Activated T-cell treated with anti-CD3 and anti-CD28 coated beads, Interleukin-2, amount 50 U/mL, for 48 hours (primary cell): ENCODE results near the gene RHOXF2.

Experiments used
- DNase-seq, 2 experiments: peaks; one replicate each; pipeline ENCODE4 v3.0.0-alpha.2; 2020

The RHOXF2 gene

DNA sequence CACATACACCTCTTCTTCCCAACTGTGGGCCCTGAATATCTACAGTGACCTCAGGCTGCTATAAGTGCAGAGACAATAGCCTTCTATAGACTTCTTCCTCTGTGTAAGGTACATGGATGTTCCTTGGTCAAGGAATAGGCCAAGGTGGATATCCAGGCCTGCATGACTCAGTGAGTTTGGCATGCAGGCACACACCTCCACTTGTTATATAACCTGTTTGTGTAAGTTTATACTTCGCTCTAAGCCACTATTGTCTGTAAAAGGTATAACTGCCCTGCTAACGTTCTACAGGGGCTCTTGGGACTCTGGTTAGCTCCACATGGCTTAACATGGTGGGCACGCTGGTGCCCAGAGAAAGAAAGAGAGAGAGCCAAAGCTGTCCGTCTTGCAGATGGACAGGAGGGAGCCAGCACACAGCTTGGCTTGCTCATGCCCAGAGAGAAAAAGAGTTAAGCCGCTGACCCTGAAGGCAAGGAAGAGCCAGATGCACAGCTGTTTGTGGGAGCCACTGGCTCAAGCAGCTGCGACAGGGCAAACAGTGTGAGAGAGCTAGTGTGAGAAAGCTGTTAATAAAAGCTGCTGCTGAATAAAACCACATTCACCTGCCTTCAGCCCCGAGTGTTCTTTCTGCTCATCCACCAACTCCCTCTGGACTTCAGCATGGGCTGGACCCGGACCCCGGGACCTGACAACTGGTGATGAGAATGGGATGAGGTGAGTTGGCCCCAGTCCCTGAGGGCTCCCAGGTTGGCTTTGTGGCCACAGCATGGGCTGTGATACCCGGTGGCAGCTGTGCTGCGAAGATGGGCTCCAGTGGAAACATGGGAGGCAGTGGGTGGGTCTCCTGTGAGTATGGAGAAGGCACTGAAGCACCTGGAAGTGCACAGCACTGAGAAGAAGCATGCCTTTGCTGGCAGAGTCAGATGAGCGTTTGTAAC is 47.7 kb downstream of the RHOXF2 start:
- DNase-seq = no peak

DNA sequence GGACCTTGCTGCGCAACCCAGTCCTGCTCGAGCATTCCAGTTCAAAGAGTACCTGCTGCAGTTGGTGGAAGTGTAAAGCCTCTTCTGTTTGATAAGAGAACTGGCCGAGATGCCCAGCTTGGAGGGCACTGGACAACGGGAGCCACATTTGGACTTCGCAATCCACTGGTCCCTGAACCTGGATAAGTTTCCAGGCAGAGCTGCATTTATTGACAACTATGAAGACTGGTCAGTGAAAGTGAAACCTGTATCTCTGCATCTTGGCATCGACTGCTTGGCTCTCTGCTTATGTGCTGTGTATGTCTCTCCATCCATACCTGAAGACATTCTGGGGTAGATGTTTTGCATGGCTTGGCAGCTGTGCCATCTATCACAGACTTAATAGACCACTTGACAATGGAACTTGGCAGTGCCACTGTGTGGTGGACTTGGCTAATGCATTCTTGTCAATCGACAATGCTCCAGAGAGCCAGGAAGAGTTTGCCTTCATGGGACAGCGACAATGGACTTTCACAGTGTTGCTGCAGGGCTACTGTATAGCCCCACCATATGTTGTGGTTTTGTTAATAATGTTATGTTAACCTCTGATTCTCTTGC is 48.7 kb downstream of the RHOXF2 start:
- DNase-seq = no peak

DNA sequence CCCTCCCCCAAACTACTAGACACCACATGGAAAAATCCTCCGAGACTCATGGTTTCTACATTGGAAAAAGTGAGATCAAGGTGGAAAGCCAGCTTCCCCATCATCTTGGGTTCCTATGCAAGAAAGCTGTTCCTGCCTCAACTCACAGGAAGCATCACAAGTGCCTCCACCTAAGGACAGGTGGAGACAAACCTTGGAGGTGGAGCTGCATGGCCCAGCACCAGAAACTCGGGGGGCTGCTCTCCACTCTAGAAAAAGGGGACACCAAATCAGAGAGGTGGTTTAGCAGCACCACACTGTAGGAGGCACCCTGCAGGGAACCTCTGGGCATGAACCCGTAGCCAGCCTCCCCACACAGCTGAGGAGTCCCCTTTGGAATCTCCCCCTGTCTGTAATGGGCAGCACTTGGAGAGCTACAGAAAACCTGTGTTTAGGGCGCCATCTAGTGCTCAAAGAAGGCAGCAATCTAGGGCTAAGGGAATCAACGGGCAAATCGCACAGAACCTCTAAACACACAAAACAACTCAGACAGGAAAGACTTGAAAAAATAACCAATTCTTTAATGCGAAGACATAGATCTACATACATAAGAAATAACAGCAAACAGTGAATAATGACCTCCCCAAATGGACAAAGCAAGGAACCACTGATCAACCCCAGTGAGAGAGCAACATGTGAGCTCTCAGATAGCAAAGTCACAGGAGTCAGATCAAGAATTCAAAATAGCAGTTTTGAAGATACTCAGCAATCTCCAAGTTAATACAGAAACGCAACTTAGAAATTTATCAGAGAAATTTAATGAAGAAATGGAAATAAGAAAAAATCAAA is 55.2 kb downstream of the RHOXF2 start:
- DNase-seq = peak; percentile 69 to 71
